Esophagus muscularis mucosa (tissue), 4 donors: Measurements from ENCODE around the gene PHKA2.

ENCODE experiments used
- EP300 ChIP-seq: sonication (generic); formaldehyde crosslinking; IDR thresholded peaks from one replicate; pipeline ENCODE4 v1.6.1; 2017; ENCODE audit warnings: antibody characterized with exemption
- POLR2A ChIP-seq: fragments of 450-650 bp; IDR thresholded peaks from one replicate; pipeline ENCODE4 v1.6.1; 2017; ENCODE audit warnings: antibody characterized with exemption, moderate library complexity, mild to moderate bottlenecking, low read depth
- POLR2AphosphoS5 ChIP-seq, 2 donors: sonication (generic); formaldehyde crosslinking; IDR thresholded peaks; one replicate each; pipeline ENCODE4 v1.6.1; 2017; ENCODE audit warnings: antibody characterized with exemption in 2 of 2
- TF ChIP-seq, protein P1 (sequence below), 3 experiments: fragments of 200-600 bp in 2 of 3; fragments of 450-650 bp in 1 of 3; sonication (generic) in 2 of 3; IDR thresholded peaks; one replicate each; pipeline ENCODE4 v1.5.1; 2017 to 2019; ENCODE audit warnings: antibody characterized with exemption in 3 of 3, mild to moderate bottlenecking in 2 of 3, moderate library complexity in 1 of 3

DNA sequence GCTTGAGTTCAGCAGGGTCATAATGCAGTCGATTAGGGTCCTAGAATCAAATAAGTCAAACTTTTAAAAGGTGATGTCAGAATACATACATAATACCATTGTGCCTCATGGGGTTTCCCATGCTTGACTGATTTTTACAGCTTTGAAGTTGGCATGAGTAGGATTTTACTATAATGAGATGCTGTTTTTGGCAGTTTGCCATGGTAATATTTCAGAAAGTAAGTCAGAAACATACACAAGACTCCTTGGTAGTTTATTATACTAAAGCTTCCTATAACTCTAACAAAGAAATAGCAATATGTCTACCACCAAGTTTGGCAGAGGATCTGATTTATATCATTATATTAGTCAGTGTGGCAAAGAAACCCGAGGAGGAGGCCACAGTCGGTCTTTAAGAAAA lies 45.2 kb downstream of the PHKA2 start:
- TF ChIP-seq, protein P1, sequence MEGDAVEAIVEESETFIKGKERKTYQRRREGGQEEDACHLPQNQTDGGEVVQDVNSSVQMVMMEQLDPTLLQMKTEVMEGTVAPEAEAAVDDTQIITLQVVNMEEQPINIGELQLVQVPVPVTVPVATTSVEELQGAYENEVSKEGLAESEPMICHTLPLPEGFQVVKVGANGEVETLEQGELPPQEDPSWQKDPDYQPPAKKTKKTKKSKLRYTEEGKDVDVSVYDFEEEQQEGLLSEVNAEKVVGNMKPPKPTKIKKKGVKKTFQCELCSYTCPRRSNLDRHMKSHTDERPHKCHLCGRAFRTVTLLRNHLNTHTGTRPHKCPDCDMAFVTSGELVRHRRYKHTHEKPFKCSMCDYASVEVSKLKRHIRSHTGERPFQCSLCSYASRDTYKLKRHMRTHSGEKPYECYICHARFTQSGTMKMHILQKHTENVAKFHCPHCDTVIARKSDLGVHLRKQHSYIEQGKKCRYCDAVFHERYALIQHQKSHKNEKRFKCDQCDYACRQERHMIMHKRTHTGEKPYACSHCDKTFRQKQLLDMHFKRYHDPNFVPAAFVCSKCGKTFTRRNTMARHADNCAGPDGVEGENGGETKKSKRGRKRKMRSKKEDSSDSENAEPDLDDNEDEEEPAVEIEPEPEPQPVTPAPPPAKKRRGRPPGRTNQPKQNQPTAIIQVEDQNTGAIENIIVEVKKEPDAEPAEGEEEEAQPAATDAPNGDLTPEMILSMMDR (IDR thresholded peaks at IDR 0.05), result no peak
- TF ChIP-seq POLR2A, result no peak
- TF ChIP-seq POLR2AphosphoS5 (IDR thresholded peaks at IDR 0.05), result no peak
- no peak for TF ChIP-seq EP300
